GM18873 (cell line): ENCODE data around the gene FHL2.

Experiments
- ATAC-seq: cut with Tn5 transposase; IDR thresholded peaks from one replicate; pipeline ENCODE4 v1.9.1; 2021; ENCODE audit warnings: mild to moderate bottlenecking, moderate library complexity, moderate number of reproducible peaks; ENCODE audit not compliant: unreplicated experiment, low FRiP score

FHL2 gene

GRCh38 chr2:105398336-105399206, at the start of gene FHL2:
TSS of gene FHL2 (minus strand) at chr2:105399051. CDS start at chr2:105386516, 12,535 bp downstream.
- peak; percentile 93 for ATAC-seq

- ATAC-seq = no peak
Measured at GRCh38 chr2:105447476-105447875, 48.6 kb upstream of the FHL2 start.

GRCh38 chr2:105446501-105446900, 47.6 kb upstream of the FHL2 start:
- no peak for ATAC-seq

- ATAC-seq = no peak
Measured at GRCh38 chr2:105445976-105446375, 47.1 kb upstream of the FHL2 start.

GRCh38 chr2:105445498-105445897, 46.6 kb upstream of the FHL2 start:
- ATAC-seq = no peak

GRCh38 chr2:105443617-105444598, 45.1 kb upstream of the FHL2 start:
- no peak for ATAC-seq

- no peak for ATAC-seq
Measured at GRCh38 chr2:105442721-105443120, 43.9 kb upstream of the FHL2 start.

- ATAC-seq = no peak
Measured at GRCh38 chr2:105442056-105442455, 43.2 kb upstream of the FHL2 start.

- no peak for ATAC-seq
Measured at GRCh38 chr2:105439141-105439540, 40.3 kb upstream of the FHL2 start.

- no peak for ATAC-seq
Measured at GRCh38 chr2:105438104-105438929, 39.5 kb upstream of the FHL2 start.

GRCh38 chr2:105437708-105438103, 38.9 kb upstream of the FHL2 start:
- ATAC-seq = no peak

- ATAC-seq = no peak
Measured at GRCh38 chr2:105432749-105433148, 33.9 kb upstream of the FHL2 start.

- ATAC-seq = no peak
Measured at GRCh38 chr2:105432044-105432399, 33.2 kb upstream of the FHL2 start.

- no peak for ATAC-seq
Measured at GRCh38 chr2:105431367-105432043, 32.7 kb upstream of the FHL2 start.

GRCh38 chr2:105428387-105429018, 29.7 kb upstream of the FHL2 start:
- no peak for ATAC-seq

- ATAC-seq = no peak
Measured at GRCh38 chr2:105427485-105427884, 28.6 kb upstream of the FHL2 start.

- ATAC-seq = no peak
Measured at GRCh38 chr2:105426626-105427292, 27.9 kb upstream of the FHL2 start.

- no peak for ATAC-seq
Measured at GRCh38 chr2:105425936-105426625, 27.2 kb upstream of the FHL2 start.
